ENCODE results near the gene LAG3.
"Not testable (repeated sequence)": the region's sequence is repeated elsewhere in the genome, so short reads cannot be mapped to it uniquely, and the experiment has no call there.

The LAG3 gene

DNA sequence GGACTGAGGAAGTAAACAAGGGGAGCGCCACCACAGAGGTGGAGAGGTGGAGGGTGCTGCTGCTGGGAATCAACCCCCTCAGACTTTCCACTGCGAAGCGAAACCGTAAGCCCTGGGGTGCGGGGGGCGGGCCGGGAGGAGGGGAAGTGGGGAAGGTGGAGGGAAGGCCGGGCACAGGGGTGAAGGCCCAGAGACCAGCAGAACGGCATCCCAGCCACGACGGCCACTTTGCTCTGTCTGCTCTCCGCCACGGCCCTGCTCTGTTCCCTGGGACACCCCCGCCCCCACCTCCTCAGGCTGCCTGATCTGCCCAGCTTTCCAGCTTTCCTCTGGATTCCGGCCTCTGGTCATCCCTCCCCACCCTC, at the start of gene LAG3:
LAG3 (plus strand) TSS at position 190 of the 365 bp plus-strand sequence. CDS start 333 bp downstream, outside the sequence.
- no peak for DNase-seq (ENCODE audit: low read depth, low spot score)

DNA sequence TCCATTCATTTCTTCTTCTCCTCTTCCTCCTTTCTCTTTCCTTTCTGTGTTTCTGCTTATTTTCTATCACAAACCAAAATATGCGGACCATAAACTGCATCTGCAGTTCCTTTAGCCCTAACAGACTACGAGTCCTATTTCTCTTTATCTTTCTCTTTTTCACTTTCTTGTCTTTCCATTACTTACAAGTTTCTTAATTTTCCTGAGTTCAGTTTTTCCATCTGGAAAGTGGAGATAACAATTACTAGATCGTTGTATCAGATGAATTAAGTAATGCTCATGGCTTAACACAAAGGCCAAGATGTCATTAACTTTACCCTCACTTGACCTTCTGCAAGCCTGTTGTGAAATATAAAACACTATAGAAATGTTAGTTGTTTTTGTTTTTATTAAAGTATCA, 49.5 kb upstream of the LAG3 start:
- DNase-seq (ENCODE audit: low read depth, low spot score) = no peak

DNA sequence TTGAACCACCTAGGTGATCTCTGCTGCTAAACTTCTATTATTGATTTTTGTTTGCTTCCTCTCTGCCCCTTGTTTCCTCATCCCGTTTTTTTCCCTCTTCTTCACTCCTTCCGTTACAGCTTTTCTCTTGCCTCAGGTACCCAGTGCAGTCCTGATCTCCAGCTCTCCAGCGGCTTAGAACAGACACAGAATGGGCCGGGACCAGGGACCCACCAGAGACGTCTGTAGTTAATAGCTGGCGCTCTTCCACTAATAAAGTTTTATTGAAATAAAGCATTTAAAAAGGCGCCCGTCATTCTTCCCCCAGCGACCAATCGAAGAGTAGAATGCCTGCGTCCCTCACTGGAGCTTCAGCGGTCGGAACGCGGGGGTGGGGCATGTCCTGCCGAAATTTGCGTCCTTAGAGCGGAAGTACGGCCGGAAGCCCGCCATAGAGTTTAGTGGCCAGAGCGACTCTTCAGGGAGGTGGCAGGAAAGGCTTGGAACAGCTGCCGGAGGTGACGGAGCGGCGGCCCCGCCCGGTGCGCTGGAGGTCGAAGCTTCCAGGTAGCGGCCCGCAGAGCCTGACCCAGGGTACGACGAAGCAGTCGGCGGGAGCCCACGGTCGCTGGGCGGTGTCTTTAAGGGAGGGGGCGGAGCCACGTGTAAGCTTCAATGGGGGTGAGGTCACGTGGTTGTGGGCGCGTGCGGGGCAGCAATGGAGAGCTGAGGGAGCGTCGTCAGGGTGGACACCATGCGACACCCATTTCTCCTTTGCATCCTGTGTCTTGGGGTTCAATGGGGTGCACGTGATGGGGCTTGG, 48.5 kb upstream of the LAG3 start, which contains the start of gene COPS7A:
COPS7A (plus strand) TSS at position 440 of the 802 bp plus-strand sequence. CDS start 611 bp downstream, outside the sequence.
- peak; percentile 99 for DNase-seq (ENCODE audit: low read depth, low spot score)

DNA sequence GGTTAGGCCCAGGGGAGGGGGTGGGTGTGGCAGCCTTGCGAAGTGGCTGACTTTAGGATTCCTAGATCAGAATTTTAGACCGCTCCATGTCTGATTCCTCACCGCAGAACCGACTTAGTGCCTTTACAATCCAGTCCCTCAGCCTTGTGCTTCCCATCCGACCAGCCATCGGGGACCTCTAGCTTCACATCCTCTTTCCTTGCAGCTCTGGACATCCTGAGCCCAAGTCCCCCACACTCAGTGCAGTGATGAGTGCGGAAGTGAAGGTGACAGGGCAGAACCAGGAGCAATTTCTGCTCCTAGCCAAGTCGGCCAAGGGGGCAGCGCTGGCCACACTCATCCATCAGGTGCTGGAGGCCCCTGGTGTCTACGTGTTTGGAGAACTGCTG, 47.9 kb upstream of the LAG3 start:
- peak; percentile 37 for DNase-seq (ENCODE audit: low read depth, low spot score)

DNA sequence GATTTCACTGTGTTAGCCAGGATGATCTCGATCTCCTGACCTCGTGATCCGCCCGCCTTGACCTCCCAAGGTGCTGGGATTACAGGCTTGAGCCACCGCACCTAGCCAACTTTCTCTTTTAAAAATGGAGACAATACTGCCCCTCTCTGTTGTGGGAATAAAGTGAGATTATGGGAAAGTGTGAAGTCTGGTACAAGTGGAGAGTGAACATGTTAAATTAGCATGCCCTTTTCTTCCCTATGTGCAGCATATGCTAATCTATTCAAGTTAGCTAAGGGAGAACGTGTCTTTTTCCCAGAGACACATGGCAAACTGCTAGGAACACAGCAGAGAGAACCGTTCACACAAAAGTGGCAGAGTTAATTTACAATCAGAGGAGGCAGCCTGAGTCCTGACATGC, 47.0 kb upstream of the LAG3 start:
- no peak for DNase-seq (ENCODE audit: low read depth, low spot score)

DNA sequence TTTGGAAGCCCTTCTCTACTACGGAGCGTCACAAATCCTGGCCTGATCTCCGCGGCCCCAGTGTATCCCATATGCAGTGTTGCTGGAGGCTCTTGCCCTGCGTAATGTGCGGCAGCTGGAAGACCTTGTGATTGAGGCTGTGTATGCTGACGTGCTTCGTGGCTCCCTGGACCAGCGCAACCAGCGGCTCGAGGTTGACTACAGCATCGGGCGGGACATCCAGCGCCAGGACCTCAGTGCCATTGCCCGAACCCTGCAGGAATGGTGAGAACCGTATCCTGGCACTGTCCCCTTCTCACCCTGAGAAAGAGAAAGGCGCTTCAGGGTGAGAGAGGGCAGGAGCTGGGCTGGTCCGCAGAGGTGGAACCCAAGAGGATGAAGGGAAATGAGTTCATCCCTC, 43.1 kb upstream of the LAG3 start:
- no peak for DNase-seq (ENCODE audit: low read depth, low spot score)

DNA sequence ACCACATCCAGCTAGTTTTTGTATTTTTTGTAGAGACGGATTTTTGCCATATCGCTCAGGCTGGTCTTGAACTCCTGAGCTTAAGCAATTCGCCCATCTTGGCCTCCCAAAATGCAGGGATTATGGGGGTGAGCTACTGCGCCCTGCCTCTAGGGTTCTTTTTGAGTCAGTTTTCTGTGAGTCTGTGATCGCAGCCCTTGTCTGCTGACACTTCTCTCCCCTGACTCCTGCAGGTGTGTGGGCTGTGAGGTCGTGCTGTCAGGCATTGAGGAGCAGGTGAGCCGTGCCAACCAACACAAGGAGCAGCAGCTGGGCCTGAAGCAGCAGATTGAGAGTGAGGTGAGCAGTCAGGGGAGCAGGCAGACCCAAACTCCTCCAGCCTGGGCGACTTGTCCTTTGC, 42.2 kb upstream of the LAG3 start:
- DNase-seq (ENCODE audit: low read depth, low spot score) = no peak

DNA sequence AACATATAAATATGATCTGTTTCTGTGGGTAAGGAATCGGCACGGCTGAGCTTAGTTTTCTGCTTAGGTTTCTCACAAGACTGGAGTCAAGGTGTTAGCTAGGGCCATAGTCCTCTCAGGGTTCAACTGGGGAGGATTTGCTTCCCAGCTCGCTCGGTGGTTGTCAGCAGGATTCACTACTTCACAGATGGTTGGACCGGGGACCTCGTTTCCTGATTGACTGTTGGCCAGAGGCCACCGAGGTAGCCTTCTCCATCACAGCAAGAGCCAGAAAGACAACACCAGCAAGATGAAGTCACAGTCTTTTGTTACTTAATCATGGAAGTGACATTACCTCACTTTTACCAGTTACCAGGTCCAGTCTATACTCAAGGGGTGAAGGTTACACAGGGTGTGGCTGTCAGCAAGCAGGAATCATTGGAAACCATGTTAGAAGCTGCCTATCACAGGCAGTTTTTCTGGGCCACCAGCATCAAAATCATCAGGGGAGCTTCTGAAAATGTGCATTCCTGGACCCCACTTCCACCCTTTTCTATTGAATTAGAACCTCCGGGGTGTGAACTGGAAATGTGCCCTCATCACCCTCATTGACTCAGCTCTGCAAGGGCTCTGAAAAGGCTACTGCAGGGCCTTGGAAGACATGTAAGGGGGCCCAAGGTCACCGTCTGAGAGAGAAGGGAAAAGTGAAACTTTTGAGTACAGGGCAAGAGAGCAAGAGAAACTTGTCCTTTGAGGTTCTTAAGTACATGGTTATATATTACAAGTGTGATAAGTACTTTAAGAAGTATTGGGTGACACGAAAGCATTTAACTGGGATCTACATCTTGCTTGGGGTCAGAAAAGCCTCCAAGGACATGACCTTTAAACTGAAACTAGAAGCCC, 37.6 kb upstream of the LAG3 start:
- no peak for DNase-seq (ENCODE audit: low read depth, low spot score)

DNA sequence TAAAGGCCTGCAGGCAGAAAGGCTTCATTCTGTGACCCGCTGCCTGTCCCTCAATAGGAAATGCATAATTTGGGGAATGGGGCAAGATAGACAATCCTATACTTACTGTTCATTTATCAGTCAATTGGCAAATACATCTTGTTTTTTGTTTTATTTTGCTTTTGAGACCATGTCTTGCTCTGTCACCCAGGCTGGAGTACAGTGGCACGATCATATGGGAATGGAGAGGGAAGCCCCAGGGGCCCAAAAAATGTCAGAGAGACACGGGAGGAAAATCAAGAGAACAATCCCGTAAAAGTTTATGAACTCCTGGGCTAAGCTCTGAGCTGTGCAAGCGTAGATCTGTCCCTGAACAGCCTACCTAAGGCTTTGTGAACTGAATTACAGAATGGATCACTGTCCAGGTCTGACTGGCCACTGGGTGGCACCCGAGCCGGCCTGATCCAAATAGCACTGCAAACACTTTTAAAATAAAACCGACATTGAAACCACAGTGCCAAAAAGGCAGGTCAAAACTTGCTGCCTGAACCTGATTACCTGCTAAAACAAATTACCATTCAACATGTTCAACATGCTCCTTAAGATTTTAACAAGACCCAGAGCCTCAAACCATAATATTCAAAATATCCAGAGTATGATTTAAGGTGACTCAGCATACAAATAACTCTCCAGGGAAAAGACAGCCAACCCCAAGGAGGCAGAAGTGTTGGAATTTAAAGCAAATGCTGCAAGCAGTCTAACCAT, 36.7 kb upstream of the LAG3 start:
- peak; percentile 70 for DNase-seq (ENCODE audit: low read depth, low spot score)

DNA sequence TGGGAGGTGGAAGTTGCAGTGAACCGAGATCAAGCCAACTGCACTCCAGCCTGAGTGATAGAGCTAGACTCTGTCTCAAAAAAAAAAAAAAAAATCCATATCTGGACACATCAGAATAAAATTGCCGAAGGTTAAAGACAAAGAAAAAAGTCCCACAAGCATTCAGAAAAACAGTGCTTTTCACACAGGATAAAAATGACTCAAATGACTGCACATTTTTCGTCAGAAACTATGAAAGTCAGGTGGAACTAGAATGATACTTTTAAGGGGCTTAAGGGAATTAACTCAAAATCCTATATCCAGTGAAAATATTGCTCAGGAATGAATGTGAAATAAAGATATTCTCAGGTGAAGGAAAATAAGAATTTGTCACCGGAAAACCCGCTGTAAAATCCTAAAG, 35.6 kb upstream of the LAG3 start:
- no peak for DNase-seq (ENCODE audit: low read depth, low spot score)

DNA sequence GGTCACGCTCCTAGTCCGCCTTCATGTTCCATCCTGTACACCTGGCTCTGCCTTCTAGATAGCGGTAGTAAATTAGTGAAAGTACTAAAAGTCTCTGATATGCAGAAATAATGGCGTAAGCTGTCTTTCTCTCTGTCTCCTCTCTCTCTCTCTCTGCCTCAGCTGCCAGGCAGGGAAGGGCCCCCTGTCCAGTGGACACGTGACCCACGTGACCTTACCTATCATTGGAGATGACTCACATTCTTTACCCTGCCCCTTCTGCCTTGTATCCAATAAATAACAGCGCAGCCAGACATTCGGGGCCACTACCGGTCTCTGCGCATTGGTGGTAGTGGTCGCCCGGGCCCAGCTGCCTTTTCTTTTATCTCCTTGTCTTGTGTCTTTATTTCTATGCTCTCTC, 30.2 kb upstream of the LAG3 start:
- not testable (repeated sequence) for DNase-seq (ENCODE audit: low read depth, low spot score)

DNA sequence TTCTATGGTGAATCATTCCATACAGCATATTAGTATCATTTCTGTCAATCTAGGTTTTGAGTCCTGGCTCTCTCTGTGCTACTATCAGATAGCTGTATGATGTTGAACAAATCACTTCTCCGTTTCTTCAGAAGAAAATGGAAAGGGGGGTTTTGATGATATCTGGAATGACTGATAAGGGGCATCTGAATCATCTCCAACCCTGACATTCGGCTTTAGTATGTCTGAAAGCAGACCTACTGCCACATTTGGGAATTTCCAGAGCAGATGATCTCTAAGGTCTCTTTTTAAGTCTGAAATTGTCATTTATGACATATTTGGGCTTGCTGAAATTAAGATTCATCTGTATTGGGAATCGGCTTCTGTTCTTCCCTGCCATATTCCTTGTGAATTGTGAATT, 29.5 kb upstream of the LAG3 start:
- no peak for DNase-seq (ENCODE audit: low read depth, low spot score)

DNA sequence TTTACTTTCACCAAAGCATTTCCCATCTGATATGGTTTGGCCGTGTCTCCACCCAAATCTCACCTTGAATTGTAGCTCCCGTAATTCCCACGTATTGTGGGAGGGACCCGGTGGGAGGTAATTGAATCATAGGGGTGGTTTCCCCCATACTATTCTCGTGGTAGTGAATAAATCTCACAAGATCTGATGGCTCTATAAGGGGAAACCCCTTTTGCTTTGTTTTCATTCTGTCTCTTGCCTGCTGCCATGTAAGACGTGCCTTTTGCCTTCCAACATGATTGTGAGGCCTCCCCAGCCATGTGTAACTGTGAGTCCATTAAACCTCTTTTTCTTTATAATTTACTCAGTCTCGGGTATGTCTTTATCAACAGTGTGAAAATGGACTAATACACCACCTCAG, 29.0 kb upstream of the LAG3 start:
- not testable (repeated sequence) for DNase-seq (ENCODE audit: low read depth, low spot score)

DNA sequence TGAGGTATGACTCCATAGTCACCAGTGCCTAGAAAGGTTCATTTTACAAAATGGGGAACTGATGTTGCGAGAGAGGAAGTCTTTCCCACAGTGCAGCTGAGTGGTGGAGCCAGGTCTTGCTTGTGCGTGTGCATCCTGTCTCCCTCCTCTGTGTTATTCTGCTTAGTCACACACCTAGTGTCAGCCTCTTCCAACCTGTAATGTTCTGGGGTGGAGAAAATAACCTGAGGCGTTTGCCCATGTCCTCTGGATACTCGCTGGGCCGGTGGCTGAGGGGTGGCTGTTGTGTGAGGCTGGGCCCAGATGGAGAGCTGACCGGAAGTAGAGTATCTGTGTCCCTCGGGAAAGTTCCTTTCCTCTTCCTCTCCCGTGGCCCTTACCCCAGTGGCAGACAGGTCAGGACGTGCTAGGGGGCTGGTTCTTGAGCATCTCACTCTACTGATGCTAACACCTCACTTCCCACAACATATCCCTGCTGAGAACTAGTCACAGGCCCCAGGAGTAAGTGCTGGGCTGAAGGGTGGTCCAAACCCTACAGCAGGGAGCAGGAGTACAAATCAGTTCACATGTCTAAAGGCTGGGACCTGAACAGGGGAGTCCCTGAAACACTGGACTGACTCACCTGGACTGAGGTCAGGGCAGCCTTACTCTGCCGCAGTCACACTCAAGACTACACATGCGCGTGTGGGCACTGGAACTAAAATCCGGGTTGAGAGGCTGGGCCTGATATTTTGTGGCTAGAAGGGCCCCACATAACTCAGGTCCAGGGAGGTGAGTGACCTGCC, 26.4 kb upstream of the LAG3 start:
- no peak for DNase-seq (ENCODE audit: low read depth, low spot score)

DNA sequence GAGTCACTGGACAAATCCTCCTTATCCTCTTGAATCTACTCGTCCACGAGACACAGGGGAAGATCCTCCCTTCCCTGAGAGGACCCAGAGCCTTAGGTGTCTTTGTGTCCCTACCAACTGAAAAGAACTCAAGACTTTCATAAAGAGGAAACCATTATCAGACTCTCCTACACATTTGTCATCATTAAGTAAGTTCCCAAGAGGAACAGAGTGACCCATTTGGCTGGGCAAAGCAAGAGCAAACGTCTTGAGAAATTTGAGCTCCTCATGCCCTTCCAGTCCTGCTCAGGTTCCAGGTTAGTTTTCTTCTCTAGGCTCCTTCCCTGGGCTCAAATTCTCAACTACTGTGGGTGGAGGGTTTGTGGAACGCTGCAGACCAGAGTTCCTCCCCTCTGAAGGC, 25.1 kb upstream of the LAG3 start:
- no peak for DNase-seq (ENCODE audit: low read depth, low spot score)

DNA sequence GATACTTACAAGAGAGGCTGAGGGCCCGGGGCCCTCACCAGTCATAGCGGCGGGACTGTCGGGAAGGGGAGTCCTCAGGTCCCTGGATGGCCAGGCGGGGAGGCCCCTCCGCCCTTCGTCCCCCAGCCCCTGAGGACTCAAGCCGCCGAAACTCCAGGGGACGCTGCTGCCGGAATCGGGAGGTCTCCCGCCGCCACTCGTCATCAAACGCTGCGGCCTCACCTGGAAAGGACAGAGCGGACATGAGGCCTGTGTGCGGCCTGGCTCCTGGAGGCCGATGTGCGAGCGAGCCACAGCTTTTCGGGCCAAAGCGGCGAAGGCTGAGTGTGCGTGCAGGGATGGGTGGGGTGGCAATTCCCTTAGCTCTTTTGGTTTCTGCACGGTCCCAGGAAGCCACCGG, 23.6 kb upstream of the LAG3 start:
- DNase-seq (ENCODE audit: low read depth, low spot score) = no peak

DNA sequence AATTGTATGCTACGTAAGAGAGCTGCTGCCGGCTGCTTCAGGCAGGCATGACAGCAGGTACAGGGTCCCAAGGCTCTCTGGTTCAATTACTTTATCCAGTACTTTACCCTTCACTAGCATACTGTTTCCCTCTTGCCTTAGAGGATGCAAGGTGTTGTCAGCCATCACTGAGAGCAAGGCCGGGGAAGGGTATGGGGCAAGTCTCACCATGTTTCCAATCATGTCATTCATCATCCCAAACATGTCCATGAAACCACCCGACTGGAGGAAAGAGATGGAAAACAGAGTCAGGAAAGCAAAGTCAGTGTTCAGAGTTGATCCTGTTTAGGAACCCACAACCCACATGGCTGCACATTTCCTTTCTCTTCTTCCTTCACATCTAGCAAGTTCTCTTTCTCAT, 21.8 kb upstream of the LAG3 start:
- no peak for DNase-seq (ENCODE audit: low read depth, low spot score)

DNA sequence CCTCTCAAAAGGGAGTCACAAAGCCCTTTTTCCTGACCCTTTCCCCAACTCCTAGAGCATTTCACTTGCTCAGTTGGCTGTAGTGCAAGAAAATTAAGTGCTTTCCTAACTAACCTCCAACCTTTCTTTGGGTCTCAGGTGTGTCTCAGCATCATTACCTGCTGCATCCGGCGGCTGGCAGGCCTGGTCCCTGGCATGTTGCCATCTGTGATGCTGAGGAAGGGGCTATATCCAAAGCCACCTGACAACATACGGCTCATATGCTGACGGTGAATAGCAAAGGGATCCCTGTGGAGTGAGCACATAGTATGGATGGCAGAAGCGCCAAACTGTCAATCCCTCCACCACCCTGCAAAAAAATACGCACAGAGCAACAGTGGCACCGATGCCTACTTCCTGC, 20.6 kb upstream of the LAG3 start:
- no peak for DNase-seq (ENCODE audit: low read depth, low spot score)

DNA sequence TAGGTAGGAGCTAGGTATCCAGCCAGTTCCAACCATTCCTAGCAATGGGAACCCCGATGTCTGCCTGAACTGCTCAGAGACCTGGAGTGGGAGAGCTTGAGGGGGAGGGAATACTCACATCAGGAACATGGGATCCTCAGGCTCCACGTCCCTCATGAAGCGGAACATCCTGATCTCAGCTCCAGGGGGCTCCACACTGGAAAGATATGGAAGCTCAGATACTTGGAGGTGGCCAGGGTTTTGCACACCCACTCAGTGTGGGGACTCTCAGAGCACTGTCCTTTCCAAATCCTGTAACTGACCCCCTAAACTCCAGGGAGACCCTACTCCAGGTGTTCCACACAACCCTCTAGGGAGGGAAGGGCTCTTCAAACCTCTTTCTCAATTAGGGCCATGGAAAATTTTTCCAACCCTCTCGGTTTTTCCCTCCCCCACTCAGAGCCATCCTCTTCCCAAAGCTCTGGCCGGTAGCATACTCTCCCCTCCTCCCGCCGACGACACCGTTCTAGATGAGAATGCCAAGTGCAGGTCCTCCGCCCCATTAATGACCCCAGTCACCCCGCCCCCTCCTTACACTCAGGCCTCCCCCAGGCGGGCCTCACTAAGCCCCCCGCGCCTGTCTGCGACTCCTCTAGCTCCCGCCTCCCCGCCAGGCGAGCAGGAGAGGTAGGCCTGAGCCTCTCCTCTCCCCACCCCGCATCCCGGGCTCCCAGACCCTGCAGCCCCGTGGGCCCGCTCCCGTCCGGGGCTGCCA, 20.0 kb upstream of the LAG3 start:
- no peak for DNase-seq (ENCODE audit: low read depth, low spot score)

DNA sequence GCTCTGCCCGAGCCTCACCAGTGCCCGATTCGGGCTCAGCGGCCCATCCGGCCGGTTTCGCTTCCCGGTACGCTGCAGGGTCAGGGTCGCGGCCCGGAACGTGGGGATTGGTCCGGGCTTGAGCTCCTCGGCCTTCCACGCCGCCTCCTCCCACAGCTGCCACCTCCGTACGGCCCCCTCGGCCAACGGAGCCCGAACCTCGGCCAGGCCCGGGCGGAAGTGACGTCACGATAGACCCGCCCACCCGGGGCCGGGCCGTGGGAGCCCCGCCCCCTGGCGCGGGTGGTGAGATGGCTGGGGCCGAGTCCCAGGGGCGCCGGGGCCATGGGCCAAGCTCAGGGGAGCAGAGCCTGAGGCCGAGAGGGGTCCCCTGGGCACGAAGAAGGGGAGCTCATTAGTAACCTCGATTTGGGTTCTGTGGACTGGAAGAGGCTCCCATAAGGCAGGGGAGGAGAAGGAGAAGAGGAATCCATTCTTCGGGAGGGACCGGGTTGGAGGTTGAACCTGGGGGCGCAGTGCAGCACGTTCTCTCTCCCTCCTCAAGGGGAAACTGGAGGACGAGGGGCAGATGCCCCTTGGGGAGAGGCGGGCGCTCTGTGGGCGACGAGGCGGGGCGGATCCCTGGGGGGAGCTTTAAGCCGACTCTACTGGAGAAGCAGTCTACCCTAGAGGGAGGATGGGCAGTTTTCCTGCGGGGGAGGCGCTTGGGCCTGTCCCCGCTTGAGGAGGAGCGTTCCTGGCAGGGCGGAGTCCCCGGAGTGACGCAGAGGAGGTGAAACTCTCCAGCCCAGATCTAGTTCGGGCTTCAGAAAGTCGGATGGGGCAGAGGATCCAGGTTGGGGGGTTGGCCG, 19.2 kb upstream of the LAG3 start, which contains the start of gene MLF2:
MLF2 (minus strand) TSS at position 221 of the 851 bp plus-strand sequence. CDS start 807 bp downstream, outside the sequence.
- peak; percentile 100 for DNase-seq (ENCODE audit: low read depth, low spot score)

Data from ELF-1 (cell line).